HG02981 (cell line): ENCODE measurements around the gene FSHB.
"Not testable (repeated sequence)": the region's sequence is repeated elsewhere in the genome, so short reads cannot be mapped to it uniquely, and the experiment has no call there.

Source experiments
- ATAC-seq: cut with Tn5 transposase; IDR thresholded peaks from one replicate; pipeline ENCODE4 v1.9.1; 2021; ENCODE audit warnings: mild to moderate bottlenecking, moderate library complexity; ENCODE audit not compliant: unreplicated experiment

The FSHB gene

DNA sequence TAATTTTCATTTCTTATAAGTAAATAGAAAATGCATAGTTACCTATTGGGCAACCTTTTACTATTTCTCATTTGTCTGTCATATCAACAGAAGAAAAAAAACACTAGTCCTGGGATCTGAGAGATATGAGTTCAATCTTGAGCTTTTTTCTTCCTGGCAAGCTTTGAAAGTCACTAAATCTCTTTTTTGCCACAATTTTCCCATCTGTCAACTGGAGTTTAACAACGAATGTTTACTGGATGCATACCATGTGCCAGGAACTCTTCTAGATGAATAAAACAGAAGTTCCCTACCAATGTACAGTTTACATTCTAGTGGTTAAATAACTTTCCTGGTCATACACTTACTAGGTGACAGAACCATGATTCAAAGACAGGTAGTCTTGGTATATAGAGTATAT, 31.0 kb downstream of the FSHB start:
- ATAC-seq = no peak

DNA sequence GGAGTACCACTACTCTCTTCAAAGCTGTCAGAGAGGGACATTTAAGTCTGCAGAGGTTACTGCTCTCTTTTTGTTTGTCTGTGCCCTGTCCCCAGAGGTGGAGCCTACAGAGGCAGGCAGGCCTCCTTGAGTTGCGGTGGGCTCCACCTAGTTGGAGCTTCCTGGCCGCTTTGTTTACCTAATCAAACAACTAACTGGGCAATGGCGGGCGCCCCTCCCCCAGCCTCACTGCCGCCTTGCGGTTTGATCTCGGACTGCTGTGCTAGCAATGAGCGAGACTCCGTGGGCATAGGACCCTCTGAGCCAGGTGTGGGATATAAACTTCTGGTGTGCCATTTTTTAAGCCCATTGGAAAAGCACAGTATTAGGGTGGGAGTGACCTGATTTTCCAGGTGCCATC, 37.8 kb downstream of the FSHB start:
- ATAC-seq = not testable (repeated sequence)

DNA sequence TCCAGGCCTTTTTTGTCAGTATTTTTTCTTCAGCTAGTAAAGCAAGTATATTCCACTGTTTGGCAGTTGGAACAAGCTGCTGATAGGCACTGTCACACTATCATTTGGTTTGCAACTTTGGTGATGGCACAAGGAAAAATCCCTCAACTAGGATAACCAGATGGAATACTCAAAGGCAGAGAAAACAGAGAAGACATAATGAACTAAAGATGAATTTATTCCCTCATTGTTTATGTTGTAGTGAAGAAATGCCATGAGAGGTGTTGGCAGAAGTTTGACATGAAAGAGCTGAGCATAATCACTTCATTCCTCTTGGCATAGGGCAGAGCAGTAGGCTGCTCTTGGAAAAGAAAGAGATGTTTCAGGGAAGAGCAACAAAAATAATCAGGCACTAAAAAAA, 39.9 kb downstream of the FSHB start:
- ATAC-seq = no peak

DNA sequence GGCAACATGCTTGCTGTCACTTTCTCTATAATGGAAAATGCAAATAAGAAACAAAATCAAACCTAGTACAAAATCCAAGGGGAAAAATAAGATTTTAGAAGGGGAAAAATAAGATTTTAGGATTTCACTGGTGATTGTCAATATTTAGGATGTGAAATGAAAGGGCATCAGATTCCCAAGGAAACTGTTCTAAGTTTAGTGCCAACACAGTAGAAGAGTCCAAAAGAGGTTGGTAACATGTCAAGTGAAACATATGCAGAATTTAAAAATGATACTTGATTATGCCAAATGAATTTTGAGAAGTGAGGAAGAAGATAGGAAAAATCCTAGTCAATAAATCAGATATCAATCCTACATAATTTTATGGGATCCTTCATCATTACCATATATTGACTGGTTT, 46.4 kb downstream of the FSHB start:
- no peak for ATAC-seq

DNA sequence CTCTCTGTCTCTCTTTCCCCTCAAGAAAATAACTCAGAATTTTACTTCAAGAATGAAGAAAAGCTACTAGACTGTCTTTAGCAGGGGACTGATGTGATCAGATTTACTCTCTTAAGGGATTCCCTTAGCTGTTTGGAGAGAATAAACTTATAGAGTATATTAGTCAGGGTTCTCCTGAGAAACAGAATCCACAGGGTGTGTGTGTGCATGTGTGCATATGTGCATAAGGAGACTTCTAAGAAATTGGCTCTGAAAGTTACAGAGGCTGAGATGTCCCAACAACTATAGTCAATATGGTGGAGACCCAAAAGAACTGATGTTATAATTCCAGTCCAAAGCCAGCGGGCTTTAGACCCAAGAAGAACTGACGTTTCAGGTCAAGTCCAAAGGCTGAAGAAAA, 49.0 kb downstream of the FSHB start:
- no peak for ATAC-seq

DNA sequence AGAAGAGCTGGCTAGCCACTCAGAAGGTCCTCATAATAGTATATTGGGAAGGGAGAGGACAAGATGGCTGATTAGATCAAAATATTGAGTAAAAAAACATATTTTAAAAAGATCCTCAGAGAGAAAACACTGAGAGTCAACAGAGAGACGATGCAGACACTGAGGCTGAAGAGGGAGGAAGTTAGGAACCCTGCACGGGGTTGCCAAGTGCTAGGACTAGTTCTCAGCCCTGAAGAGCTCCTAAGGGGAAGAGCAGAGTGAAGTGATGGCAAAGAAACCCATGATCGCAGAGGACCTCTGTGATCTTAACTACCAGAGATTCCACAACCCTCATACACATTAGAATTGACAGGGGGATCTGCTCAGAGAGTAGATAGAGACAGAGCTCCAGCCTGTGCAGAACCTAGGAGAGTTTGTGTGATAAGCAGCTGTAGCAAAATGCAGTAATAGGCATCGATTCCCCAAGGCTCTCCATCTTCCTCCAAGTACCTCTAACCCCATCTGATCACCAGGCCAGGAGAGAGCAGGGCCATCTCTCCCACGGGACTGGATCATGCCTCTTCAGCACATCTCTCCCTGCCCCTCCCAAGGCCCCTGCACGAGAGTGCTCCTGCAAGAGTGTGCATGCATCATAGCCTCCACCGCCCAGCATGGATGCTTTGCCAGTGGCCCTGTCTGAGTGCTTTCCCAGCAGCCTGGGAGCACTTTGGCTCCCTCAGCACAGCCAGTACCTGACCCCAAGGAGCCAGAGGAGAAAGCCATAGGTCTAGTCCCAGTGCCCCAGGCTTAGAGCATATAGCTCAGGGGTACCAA, 50.9 kb downstream of the FSHB start:
- peak; percentile 11 for ATAC-seq

DNA sequence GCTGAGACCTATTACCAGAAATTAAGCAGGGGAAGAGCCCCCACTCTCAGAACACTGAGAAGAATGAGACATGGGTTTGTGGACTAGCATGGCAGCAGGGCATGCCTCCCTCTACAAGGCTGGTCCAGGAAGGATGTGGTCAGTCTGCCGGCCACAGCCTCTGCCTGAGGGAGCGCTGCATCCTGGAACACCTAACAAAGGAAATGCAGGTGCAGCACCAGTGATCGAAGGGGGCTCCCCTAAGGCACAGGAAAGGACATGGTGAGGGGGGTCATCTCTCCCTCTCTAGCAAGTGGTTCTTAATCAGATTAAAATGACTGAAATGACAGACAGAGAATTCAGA, 51.4 kb downstream of the FSHB start:
- peak; percentile 61 for ATAC-seq
